ENCODE results near the gene RALGAPA2. TPM values are rescaled to one million over a fixed set of nuclear protein-coding genes. Genes with fewer than 3 reads are reported as not detected.

Gene RALGAPA2
- total RNA-seq: 34.3 and 44.9 TPM in 2 replicates

DNA sequence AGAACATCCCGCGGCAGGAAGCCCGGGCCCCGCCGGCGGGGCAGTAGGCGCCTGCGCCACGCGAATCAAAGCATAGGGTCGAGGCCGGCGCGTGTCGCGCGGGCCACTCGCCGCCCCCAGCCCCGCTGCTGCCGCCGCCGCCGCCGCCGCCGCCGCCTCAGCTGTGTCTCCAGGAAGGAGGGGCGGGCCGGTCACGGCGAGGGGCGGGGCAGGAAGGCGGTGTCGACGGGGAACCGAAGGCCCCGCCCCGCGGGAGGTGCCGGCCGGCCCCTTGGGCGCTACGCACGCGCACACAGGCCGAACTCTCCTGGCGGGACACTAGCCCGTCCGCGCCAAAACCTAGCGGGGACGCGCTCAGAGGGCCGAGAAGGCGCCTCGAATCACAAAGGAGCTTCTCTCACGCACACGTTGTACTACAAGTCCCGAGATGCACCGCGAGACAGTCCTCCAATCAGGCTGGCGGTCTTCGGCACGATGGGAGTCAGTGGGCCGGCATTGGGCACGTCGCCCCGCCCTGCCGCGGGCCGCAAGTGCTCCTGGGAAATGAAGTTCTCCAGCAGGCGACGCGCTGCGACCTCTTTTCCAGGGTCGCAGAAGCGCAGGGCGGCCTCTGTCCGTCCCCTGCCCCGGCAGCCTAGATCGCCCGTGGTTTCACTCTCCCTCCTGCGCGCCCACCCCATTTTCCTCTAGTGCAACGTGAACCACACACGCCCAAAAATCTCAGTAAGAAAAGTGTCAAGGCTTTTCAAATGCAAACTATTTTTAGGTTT, at the start of gene RALGAPA2:
RALGAPA2 (minus strand) TSS at position 171 of the 770 bp plus-strand sequence; CDS start at position 7, 164 bp downstream.

DNA sequence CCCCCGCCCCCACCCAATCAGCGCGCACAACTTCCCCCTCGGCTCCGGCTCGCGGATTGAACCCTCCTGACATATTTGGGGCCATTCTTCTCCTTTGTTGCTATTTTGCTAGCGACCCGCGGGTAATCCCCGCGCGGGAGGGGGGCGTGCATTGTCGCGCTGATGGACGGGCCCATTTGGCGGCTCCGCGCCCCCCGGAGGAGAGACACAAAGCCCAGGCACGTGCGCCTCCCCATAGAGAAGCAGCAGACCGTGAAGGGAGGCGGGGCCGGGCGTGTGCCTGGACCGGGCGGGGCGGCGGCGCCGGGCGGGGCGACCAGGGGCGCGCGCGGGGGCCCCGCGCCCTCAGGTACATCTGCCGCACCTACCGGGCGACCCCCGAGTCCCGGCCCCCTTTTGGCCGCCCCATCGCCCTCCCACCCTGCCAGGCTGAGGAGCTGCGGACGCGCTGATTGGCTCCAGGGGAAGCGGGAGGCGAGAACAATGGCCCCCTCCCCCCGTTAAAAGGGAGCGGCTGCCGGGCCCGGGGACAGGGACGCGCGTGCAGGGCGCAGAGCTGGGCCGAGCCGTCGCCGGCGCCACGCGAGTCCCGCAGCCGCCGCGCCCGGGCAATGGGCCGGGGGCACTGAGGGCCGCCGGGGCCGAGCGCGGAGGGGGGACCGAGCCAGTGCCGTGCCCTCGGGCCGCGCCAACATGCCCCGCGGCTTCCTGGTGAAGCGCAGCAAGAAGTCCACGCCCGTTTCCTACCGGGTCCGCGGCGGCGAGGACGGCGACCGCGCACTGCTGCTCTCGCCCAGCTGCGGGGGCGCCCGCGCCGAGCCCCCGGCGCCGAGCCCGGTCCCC, 344.6 kb downstream of the RALGAPA2 start, which contains the start of gene INSM1:
INSM1 (plus strand) TSS at position 530 of the 843 bp plus-strand sequence; CDS start at position 694, 164 bp downstream.

Small RNAs within 50 kb of the gene (small RNA-seq; reads per million reads assigned to genes)
- gene EIF4E2P1 (not detected), gene RN7SL607P (not detected)

Measured in vein endothelial cell (primary cell).